Measurements from ENCODE around the gene FBXO11. TPM values are rescaled to one million over a fixed set of nuclear protein-coding genes. Genes with fewer than 3 reads are reported as not detected.

Gene FBXO11
- total RNA-seq, 1 donor from 2014 or later, result 75.0 TPM

DNA sequence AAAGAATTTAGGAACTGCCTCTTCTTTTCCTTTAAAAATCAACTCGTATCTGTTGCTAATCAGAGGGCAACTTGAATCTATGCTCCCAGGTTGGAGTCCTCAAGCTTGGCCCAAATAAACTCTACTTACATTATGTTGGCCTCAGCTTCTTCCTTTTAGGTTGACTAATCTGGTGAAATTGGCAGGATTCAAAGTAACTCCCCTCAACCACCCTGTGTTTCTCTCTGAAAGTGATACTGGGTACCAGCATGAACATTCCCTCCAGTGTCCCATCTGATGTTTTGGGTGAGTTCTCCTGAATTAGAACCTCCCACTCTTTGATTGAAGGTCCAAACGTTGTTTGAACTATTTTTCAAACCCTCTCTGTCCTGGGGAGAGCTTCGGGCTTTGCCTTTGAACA, 164.7 kb downstream of the FBXO11 start:
- Histone ChIP-seq H3K36me3 (no peaks in the 10 kb centered on the region), H3K4me1 (no peaks in the 10 kb centered on the region), H3K27ac (no peak overlapping the region), H3K9me3 (no peaks in the 10 kb centered on the region), H3K27me3 (ENCODE audit: low read depth) (no peaks in the 10 kb centered on the region), H3K4me3 (no peak overlapping the region)
- ATAC-seq (no peak), DNase-seq (no peak)
- intact Hi-C loops (cut with DNase I), result no loop called here
- no peak for TF ChIP-seq CTCF (IDR thresholded peaks at IDR 0.05)

DNA sequence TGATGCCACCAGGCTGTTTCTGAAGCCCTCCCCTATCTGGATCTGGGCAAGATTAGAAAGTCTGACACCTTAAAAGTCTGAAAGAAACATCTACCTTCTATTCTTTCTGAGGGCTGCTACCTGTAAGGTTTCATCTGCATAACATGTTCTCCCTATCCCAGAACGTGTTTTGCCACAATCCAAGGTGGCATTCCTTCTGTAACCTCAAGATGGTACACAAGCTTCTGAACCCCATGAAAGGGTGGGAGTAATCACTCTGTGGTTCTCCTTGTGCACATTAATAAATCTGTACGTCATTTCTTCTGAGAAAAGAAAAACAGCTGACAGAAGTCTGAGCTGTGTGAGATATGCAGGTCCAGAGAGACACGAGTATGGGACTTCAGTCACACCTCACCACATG, 165.2 kb downstream of the FBXO11 start:
- no peaks in the 10 kb centered on the region for H3K4me1 ChIP-seq
- H3K27me3 ChIP-seq (ENCODE audit: low read depth), result no peaks in the 10 kb centered on the region
- no peak overlapping the region for H3K27ac ChIP-seq
- ATAC-seq, result no peak
- no peaks in the 10 kb centered on the region for H3K36me3 ChIP-seq
- intact Hi-C loops (cut with DNase I), result no loop called here
- no peak overlapping the region for H3K4me3 ChIP-seq
- H3K9me3 ChIP-seq, result no peaks in the 10 kb centered on the region
- TF ChIP-seq CTCF (IDR thresholded peaks at IDR 0.05), result no peak
- DNase-seq, result no peak

Other genes starting within 250 kb of the FBXO11 start
- 31.3 TPM for gene MSH6, start 123.4 kb downstream of the FBXO11 start, total RNA-seq

Data from lower lobe of right lung (tissue), 2 donors.